Prostate gland (tissue), 2 donors: ENCODE data around the gene MAPKAP1. TPM values are rescaled to one million over a fixed set of nuclear protein-coding genes. Genes with fewer than 3 reads are reported as not detected.
"Not testable (repeated sequence)": the region's sequence is repeated elsewhere in the genome, so short reads cannot be mapped to it uniquely, and the experiment has no call there.

Experiments
- DNase-seq: peaks from one replicate; pipeline ENCODE4 v3.0.0-alpha.2; 2019; ENCODE audit warnings: low spot score
- H3K27ac ChIP-seq, 2 donors: fragments of 200-600 bp; sonication (generic); 2 replicates each; pipeline ENCODE4 v1.5.1; 2017 to 2019
- H3K27me3 ChIP-seq: fragments of 200-600 bp; sonication (generic); replicated peaks from 2 replicates; pipeline ENCODE4 v1.5.1; 2019; ENCODE audit not compliant: insufficient read depth
- H3K36me3 ChIP-seq, 2 donors: fragments of 200-600 bp; sonication (generic); 1 replicate in 1 of 2; 2 replicates in 1 of 2; pipeline versions ENCODE4 v1.5.1 to v1.8.1; 2017 to 2019
- H3K4me1 ChIP-seq: fragments of 200-600 bp; sonication (generic); replicated peaks from 2 replicates; pipeline ENCODE4 v1.5.1; 2019
- H3K4me3 ChIP-seq, 2 donors: fragments of 200-600 bp; sonication (generic); 2 replicates each; pipeline ENCODE4 v1.5.1; 2017 to 2019
- H3K9me3 ChIP-seq: fragments of 200-600 bp; sonication (generic); 2 replicates; pipeline ENCODE4 v1.5.1; 2017
- CTCF ChIP-seq, 4 experiments: fragments of 200-600 bp in 2 of 4; fragments of 450-650 bp in 2 of 4; sonication (generic) in 2 of 4; IDR thresholded peaks; 1 replicate in 3 of 4; 2 replicates in 1 of 4; pipeline ENCODE4 v1.5.1; 2016 to 2019; ENCODE audit warnings: antibody characterized with exemption in 4 of 4, mild to moderate bottlenecking in 2 of 4, moderate library complexity in 2 of 4
- POLR2A ChIP-seq: fragments of 450-650 bp; IDR thresholded peaks from one replicate; pipeline ENCODE4 v1.6.1; 2016; ENCODE audit warnings: antibody characterized with exemption, mild to moderate bottlenecking
- POLR2AphosphoS5 ChIP-seq: sonication (generic); formaldehyde crosslinking; IDR thresholded peaks from one replicate; pipeline ENCODE4 v1.6.1; 2017; ENCODE audit warnings: antibody characterized with exemption
- WGBS: methylation state at CpG from one replicate; pipeline ENCODE4 v1.1.5; 2018; 5-methylcytosine and 5-hydroxymethylcytosine counted together
- intact Hi-C: fragments of 100-400 bp; cut with DNase I; formaldehyde crosslinking; loops from one replicate; pipeline ENCODE4 v1.14.2; 2022
- total RNA-seq, 2 donors: library from RNA; depleted of rRNA; stranded (reverse); fragments of >200 nt; gene quantifications; one replicate each; pipeline ENCODE4 v1.1.0, GENCODE V29; 2016

MAPKAP1 gene
- total RNA-seq, 2 donors from 2014 or later, result 62.4 to 91.2 TPM

GRCh38 chr9:125700791-125701190 lies 6.2 kb downstream of the MAPKAP1 start:
- no peak for TF ChIP-seq POLR2A
- no peak for TF ChIP-seq POLR2AphosphoS5
- TF ChIP-seq CTCF (IDR thresholded peaks at IDR 0.05), result no peak
- 78% methylated on average over 2 of the region's 2 CpGs for WGBS
- Histone ChIP-seq H3K27me3 (no peaks in the 10 kb centered on the region), H3K27ac (no peak overlapping the region), H3K9me3 (no peaks in the 10 kb centered on the region), H3K36me3 (no peaks in the 10 kb centered on the region), H3K4me1 (peaks cover 3% of the 10 kb centered on the region), H3K4me3 (no peak overlapping the region)
- intact Hi-C loops, result no loop called here
- DNase-seq, result no peak

GRCh38 chr9:125699870-125700269 lies 7.1 kb downstream of the MAPKAP1 start:
- WGBS, result 93% methylated on average over 3 of the region's 3 CpGs
- H3K4me1 ChIP-seq, result no peaks in the 10 kb centered on the region
- no peak for TF ChIP-seq POLR2AphosphoS5
- TF ChIP-seq CTCF (IDR thresholded peaks at IDR 0.05), result no peak
- TF ChIP-seq POLR2A, result no peak
- no peaks in the 10 kb centered on the region for H3K9me3 ChIP-seq
- no peaks in the 10 kb centered on the region for H3K36me3 ChIP-seq
- no peak overlapping the region for H3K4me3 ChIP-seq
- no peak overlapping the region for H3K27ac ChIP-seq
- DNase-seq, result no peak
- no peaks in the 10 kb centered on the region for H3K27me3 ChIP-seq
- intact Hi-C loops, result no loop called here

- intact Hi-C loops, result no loop called here
- 85% methylated on average over 6 of the region's 6 CpGs for WGBS
- no peaks in the 10 kb centered on the region for H3K27me3 ChIP-seq
Measured at GRCh38 chr9:125696106-125696647, 10.8 kb downstream of the MAPKAP1 start.

GRCh38 chr9:125695548-125695947 lies 11.5 kb downstream of the MAPKAP1 start:
- H3K4me1 ChIP-seq, H3K27ac ChIP-seq, H3K36me3 ChIP-seq, H3K27me3 ChIP-seq, intact Hi-C loops, H3K9me3 ChIP-seq, DNase-seq, H3K4me3 ChIP-seq: not testable (repeated sequence)
- 83% methylated on average over 8 of the region's 8 CpGs for WGBS

More at GRCh38 chr9:125696106-125696647, 10.8 kb downstream of the MAPKAP1 start:
- TF ChIP-seq POLR2A (no peak), POLR2AphosphoS5 (no peak), CTCF (IDR thresholded peaks at IDR 0.05) (no peak)
- H3K9me3 ChIP-seq, result no peaks in the 10 kb centered on the region
- no peak overlapping the region for H3K4me3 ChIP-seq
- H3K27ac ChIP-seq, result no peak overlapping the region
- DNase-seq, result no peak
- no peaks in the 10 kb centered on the region for H3K4me1 ChIP-seq
- no peaks in the 10 kb centered on the region for H3K36me3 ChIP-seq

- Histone ChIP-seq H3K4me3 (no peak overlapping the region), H3K27ac (no peak overlapping the region), H3K36me3 (no peaks in the 10 kb centered on the region), H3K4me1 (no peaks in the 10 kb centered on the region), H3K9me3 (no peaks in the 10 kb centered on the region), H3K27me3 (no peaks in the 10 kb centered on the region)
- WGBS, result 69% methylated on average over 3 of the region's 3 CpGs
- intact Hi-C loops, result no loop called here
- TF ChIP-seq POLR2A (no peak), CTCF (IDR thresholded peaks at IDR 0.05) (no peak)
- DNase-seq, result no peak
Measured at GRCh38 chr9:125694478-125694877, 12.5 kb downstream of the MAPKAP1 start.

GRCh38 chr9:125693492-125693891 lies 13.5 kb downstream of the MAPKAP1 start:
- H3K9me3 ChIP-seq, DNase-seq, H3K4me3 ChIP-seq, H3K36me3 ChIP-seq, H3K4me1 ChIP-seq, H3K27ac ChIP-seq, intact Hi-C loops, H3K27me3 ChIP-seq: not testable (repeated sequence)
- WGBS, result 95% methylated on average over 10 of the region's 10 CpGs
